ENCODE data around the gene APC2. TPM values are rescaled to one million over a fixed set of nuclear protein-coding genes. Genes with fewer than 3 reads are reported as not detected.

The APC2 gene
- total RNA-seq, 1 donor from 2014 or later, result 0.15 TPM

GRCh38 chr19:1478934-1479707, 29.2 kb downstream of the APC2 start, which contains the start of gene C19orf25:
TSS of gene C19orf25 (minus strand) at chr19:1479215. CDS start at chr19:1478903, 312 bp downstream.
- intact Hi-C loops (cut with micrococcal nuclease), result loop anchor here (1.0 to 2.0 kb wide), 4 partner anchors 11 to 174 kb away; partner anchors contain the start of genes PCSK4 and RPS15

- intact Hi-C loops (cut with micrococcal nuclease), result no loop called here
These were observed 31.4 kb downstream of the APC2 start for GRCh38 chr19:1481224-1481892.

DNA sequence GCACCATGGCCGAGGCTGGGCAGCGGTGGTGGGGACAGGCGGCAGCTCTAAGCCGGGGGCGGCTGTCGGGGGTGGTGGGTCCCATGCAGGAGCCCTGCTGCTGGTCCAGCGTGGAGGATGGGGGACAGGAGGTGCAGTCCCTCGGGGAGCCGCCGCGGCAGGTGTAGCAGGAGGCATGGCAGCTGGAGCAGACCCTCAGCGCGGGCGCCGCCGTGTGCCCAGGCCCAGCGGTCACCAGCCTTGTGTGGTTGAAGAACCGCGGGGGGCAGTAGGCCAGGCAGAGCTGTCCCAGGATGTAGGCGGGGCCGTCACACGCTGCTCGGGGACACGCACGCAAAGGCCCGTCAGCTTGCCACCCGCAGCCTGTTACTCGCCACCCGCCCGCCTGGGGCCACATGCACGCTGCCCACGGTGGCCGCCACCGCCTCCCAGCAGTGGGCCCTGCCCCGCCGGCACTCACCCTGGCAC, 32.0 kb downstream of the APC2 start:
- intact Hi-C loops (cut with micrococcal nuclease), result no loop called here

DNA sequence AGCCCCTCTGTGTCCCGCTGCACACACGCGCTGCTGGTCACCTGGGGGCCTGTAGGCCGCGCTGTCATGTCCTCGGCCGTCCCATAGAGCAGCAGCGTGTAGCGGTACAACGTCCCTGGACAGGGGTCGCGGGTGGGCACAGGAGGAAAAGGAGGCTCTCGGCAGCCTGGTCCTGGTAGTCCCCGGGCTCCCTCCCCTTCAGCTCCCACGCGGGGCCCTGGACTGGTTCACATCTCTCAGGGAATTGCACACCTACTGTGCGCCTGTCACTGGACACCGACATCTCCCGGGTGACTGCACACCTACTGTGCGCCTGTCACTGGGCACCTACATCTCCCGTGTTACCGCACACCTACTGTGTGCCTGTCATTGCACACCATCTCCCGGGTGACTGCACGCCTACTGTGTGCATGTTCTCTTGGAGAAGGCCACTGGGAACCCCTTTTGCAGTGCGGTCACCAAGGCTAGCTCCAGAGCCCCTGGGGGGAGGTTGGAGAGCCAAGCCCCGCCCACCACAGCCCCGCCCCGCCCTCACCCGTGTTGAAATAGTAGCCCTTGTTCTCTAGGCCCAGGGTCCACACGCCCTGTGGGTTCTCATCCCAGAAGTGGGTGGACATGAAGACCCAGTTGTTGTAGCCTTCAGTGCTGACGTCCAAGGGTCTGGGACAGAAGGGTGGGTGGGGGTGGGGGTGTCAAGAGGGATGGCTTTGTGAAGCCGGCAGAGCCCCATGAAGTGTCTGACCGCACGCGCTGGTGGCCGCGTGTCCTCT, 32.6 kb downstream of the APC2 start:
- intact Hi-C loops (cut with micrococcal nuclease), result no loop called here

DNA sequence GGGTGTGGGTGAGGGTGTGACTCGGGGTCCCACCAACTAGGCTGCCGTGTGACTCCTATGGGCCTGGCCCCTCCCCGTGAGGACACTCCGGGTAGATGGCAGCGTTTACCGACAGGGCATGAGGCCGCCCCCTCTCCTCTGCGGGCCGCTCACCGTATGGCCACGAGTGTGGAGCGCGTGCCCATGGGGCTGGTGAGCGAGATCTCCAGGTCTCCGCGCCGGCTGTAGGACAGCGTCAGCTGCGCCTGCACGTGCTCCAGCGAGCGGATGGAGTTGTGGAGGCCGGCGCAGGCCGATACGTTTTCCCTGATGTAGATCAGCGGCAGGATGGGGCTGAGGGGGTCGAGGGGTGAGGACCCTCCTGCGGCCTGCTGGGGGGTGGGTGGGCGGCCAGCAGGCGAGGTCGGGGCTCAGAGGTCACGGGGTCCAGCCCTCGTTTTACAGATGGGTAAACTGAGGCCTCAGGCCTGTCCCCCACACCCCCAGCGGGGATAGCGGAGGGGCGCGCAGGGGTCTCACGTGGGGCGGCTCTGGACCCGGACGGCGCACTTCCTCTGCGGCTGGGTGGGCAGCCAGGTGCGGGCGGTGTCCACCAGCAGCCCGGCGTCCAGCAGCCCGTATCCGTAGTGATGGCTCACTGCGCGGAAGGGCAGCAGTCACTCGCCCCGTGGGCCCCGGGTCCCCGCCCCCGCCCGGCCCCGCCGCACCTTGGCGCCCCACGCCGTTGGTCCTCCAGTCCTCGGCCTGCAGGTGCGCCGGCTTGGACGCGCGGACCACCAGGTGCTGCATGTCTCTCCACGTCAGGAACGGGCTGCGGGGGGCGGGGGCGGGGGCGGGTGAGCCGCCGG, 33.4 kb downstream of the APC2 start:
- intact Hi-C loops (cut with micrococcal nuclease), result no loop called here

DNA sequence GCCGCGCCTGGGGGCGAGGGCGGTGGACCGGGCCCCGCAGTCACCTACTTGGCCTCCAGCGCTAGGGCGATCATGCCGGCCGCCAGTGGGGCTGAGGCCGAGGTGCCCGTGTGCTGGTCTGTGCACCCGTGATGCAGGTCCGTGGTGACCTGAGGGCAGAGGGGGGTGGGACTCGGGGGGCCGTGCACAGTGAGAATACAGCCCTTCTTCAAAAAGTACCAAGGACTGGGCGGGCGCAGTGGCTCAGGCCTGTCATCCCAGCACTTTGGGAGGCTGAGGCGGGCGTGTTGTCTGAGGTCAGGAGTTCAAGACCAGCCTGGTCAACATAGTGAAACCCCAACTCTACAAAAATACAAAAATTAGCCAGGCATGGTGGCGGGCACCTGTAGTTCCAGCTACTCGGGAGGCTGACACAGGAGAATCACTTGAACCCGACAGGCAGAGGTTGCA, 34.1 kb downstream of the APC2 start:
- intact Hi-C loops (cut with micrococcal nuclease), result no loop called here

GRCh38 chr19:1486720-1487575, 37.0 kb downstream of the APC2 start:
- intact Hi-C loops (cut with micrococcal nuclease), result no loop called here

DNA sequence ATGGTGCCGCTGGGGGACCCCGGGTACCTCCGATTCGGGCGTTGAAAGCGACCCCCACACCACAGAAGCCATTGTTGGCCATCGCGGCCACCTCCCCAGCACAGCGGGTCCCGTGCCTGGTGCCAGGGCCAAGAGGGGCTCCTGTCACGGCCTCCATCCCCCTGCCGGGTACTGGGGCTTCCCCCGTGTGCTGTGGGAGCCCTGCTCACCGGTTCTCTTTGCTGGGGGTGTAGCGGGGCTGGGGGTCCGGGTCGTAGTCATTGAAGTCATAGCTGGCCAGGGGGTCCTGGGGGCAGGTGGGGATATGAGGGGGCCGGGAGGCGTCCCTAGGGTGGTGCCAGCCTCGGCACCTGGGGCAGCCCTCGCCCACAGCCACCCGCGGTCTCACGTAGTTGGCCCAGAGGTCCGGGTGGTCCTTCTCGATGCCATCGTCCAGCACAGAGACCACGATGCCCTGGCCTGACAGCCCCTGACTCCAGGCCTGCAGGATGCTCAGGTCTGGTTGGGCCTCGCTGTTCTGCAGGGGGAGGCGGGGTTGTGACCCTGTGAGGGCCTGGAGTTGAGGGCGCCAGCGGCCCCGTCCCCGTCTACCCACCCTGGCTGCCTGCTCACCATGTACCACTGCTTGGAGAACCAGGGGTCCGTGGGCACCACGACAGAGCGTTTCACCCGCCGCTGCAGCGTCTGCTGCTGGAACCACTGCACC, 37.8 kb downstream of the APC2 start:
- intact Hi-C loops (cut with micrococcal nuclease), result no loop called here

DNA sequence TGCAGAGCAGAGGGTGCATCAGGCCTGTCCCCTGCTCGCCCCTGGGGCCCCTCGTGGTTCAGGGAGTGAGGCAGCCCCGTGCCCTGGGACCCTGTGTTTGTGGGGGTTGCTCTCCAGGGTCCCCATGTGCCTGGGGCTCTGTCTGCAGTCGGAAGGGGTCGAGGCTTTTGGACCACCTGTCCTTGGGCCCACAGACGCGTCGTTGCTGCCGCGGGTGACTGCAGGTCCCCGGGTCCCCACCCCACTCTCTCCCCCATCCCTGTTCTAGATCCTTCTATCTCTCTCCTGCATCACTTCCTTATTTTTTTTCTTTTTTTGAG, 38.3 kb downstream of the APC2 start:
- intact Hi-C loops (cut with micrococcal nuclease), result no loop called here

DNA sequence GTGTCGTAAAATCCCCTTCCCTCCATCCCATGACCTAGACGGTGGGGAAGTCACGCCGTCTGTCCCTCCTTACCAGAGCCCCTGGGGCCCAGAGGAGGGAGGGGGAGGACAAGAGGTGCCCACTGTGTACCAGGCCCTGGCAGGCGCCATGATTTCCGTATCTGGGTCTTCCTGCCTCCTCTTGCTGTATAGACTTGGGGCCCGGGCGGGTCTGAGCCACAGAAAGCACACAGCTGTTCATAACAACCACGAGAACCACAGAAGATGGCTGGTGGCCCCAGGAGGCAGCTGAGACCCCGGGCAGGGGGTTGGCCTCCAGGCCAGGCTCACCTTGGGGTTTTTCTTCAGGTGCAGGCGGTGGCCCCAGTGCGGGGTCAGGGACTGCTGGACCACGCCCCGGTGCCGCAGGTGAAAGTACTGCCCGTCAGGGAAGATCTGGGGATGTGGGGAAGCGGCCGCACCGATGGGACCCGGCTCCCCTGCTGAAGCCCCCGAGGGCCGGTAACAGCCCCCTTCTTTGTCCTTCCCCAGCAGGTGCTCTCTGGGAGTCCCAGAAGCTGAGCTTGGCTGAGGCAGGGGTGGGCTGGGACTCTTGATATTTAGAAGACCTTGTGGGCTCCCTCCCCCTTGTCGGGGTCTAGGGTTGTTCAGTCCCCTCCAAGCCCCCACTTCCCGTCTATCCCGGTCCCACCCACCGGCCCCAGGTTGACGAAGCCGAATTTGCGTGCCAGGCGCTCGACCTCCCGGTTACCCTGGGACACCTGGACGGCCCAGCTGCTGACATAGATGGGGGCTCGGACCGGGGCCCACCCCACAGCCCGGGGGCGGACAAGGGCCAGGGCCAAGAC, 39.8 kb downstream of the APC2 start:
- intact Hi-C loops (cut with micrococcal nuclease), result loop anchor here (1.0 to 5.0 kb wide), 11 partner anchors 10 to 809 kb away; partner anchors contain the start of genes ATP8B3, C19orf25, KLF16 and MBD3

GRCh38 chr19:1490311-1491113, 40.6 kb downstream of the APC2 start, which contains the start of gene PCSK4:
TSS of gene PCSK4 (minus strand) at chr19:1490350. CDS start at chr19:1490346, 4 bp downstream.
- intact Hi-C loops (cut with micrococcal nuclease), result loop anchor here (1.0 to 5.0 kb wide), 11 partner anchors 11 to 810 kb away; partner anchors contain the start of genes ATP8B3, C19orf25, KLF16 and MBD3

GRCh38 chr19:1491114-1491848, 41.4 kb downstream of the APC2 start, which contains the start of gene REEP6:
TSS of gene REEP6 (plus strand) at chr19:1491181. CDS start at chr19:1491270, 89 bp downstream.
- intact Hi-C loops (cut with micrococcal nuclease), result loop anchor here (2.0 to 5.0 kb wide), 3 partner anchors 101 to 372 kb away; partner anchors contain the start of genes KLF16 and MBD3

- intact Hi-C loops (cut with micrococcal nuclease), result loop anchor here (2.0 to 5.0 kb wide), 3 partner anchors 100 to 371 kb away; partner anchors contain the start of genes KLF16 and MBD3
These were observed 41.9 kb downstream of the APC2 start for GRCh38 chr19:1491849-1492170.

GRCh38 chr19:1492474-1493006, 42.6 kb downstream of the APC2 start:
- intact Hi-C loops (cut with micrococcal nuclease), result loop anchor here (5.0 kb wide), 1 partner anchor 100 kb away; the partner anchor contains the start of gene MBD3

DNA sequence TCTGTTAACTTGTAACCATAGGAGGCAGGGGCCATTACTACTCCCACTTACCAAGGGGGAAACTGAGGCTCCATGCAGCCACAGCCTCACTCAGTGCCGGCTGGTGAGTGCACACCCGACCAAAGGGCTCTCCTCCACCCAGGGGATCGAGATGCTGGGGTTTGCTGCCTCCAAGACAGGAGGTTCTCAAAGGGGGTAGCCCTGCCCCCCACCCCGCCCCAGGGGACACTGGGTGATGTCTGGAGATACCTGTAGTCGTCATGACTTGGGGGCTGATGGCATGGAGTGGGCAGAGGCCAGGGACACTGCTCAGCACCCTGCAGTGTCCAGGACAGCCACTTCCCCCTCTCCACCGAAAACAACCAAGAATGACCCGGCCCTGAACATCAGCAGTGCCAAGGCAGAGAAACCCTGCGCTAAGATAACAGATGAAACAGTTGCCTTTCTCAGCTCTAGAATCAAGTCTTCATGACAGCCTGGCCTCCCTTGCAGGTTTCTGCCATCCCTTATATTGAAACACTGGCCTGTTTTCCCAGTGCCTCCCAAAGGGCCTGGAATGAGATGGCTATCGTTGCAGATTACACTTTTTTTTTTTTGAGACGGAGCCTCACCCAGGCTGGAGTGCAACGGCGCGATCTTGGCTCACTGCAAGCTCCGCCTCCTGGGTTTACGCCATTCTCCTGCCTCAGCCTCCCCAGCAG, 44.3 kb downstream of the APC2 start:
- intact Hi-C loops (cut with micrococcal nuclease), result loop anchor here (5.0 kb wide), 1 partner anchor 98 kb away; the partner anchor contains the start of gene MBD3

Data from T-helper 1 cell treated with Interleukin-12 subunit alpha and Interleukin-12 subunit beta and Interleukin-4 antibody, amounts not matched to agents 30 ng/mL and 1 ng/mL, for 36 hours (primary cell).